WTC11 (cell line): ENCODE results near the gene LAMTOR2. TPM values are rescaled to one million over a fixed set of nuclear protein-coding genes. Genes with fewer than 3 reads are reported as not detected.

Experiments used
- ATAC-seq: fragments of 200-7000 bp; cut with Tn5 transposase; 2 replicates; pipeline ENCODE4 v1.10.0; 2021; ENCODE audit warnings: mild to moderate bottlenecking, moderate library complexity
- CTCF ChIA-PET: fragments of 300-600 bp; sonication (Branson Sonifier 250); formaldehyde crosslinking; loops from one replicate; lab custom pipeline; 2021; ENCODE audit warnings: antibody characterized with exemption; lab: Charles Lee
- POLR2A ChIA-PET: fragments of 350-600 bp; sonication (Branson Sonifier 250); formaldehyde crosslinking; loops from one replicate; lab custom pipeline; 2021; ENCODE audit warnings: antibody characterized with exemption; lab: Charles Lee
- DNase-seq: peaks from one replicate; pipeline ENCODE4 v3.0.0; 2021; ENCODE audit warnings: low spot score
- H3K27ac Mint-ChIP-seq: 2 replicates; pipeline ENCODE4 v1.8.0; 2021; ENCODE audit warnings: mixed read lengths
- H3K27me3 Mint-ChIP-seq: 2 replicates; pipeline ENCODE4 v1.8.0; 2021; ENCODE audit warnings: low read depth, mild to moderate bottlenecking, moderate library complexity, mixed read lengths
- H3K36me3 Mint-ChIP-seq: 2 replicates; pipeline ENCODE4 v1.8.0; 2021; ENCODE audit warnings: mixed read lengths
- H3K4me1 Mint-ChIP-seq: 2 replicates; pipeline ENCODE4 v1.8.0; 2022; ENCODE audit warnings: mixed read lengths
- H3K4me3 Mint-ChIP-seq: 2 replicates; pipeline ENCODE4 v1.8.0; 2021; ENCODE audit warnings: mild to moderate bottlenecking, moderate library complexity, mixed read lengths
- H3K9me3 Mint-ChIP-seq: 2 replicates; pipeline ENCODE4 v1.8.0; 2021; ENCODE audit warnings: mixed read lengths
- AFF4 ChIP-seq: sonication (generic); formaldehyde crosslinking; IDR thresholded peaks from 2 replicates; pipeline ENCODE4 v1.8.1; 2023; ENCODE audit warnings: mild to moderate bottlenecking, missing genetic modification reagents, borderline replicate concordance
- ELF4 ChIP-seq: sonication (generic); formaldehyde crosslinking; IDR thresholded peaks from 2 replicates; pipeline ENCODE4 v1.8.1; 2022; ENCODE audit warnings: low read depth, mild to moderate bottlenecking, moderate library complexity, missing genetic modification reagents
- FOXP1 ChIP-seq: sonication (generic); formaldehyde crosslinking; IDR thresholded peaks from 2 replicates; pipeline ENCODE4 v1.8.0; 2022; ENCODE audit warnings: missing genetic modification reagents, mild to moderate bottlenecking, moderate library complexity, borderline replicate concordance
- GRHL2 ChIP-seq: fragments of 250-450 bp; sonication (Bioruptor Pico); IDR thresholded peaks from 2 replicates; pipeline ENCODE4 v1.8.0; 2022; ENCODE audit warnings: mild to moderate bottlenecking, moderate library complexity; ENCODE audit not compliant: insufficient replicate concordance, severe bottlenecking
- GTF2I ChIP-seq: fragments of 250-450 bp; sonication (Bioruptor Pico); conservative IDR thresholded peaks from 2 replicates; pipeline ENCODE4 v1.4.0; 2021; ENCODE audit warnings: mild to moderate bottlenecking
- JUN ChIP-seq: sonication (generic); formaldehyde crosslinking; IDR thresholded peaks from 2 replicates; pipeline ENCODE4 v1.8.0; 2023; ENCODE audit warnings: mild to moderate bottlenecking, missing genetic modification reagents
- MXD4 ChIP-seq: fragments of 250-450 bp; sonication (Bioruptor Pico); IDR thresholded peaks from 2 replicates; pipeline ENCODE4 v1.8.0; 2021; ENCODE audit warnings: mild to moderate bottlenecking, moderate library complexity, borderline replicate concordance
- NFYB ChIP-seq: sonication (generic); formaldehyde crosslinking; conservative IDR thresholded peaks from 2 replicates; pipeline ENCODE4 v1.8.0; 2022; ENCODE audit warnings: low read depth, missing genetic modification reagents
- OVOL2 ChIP-seq: fragments of 250-450 bp; sonication (Bioruptor Pico); IDR thresholded peaks from 2 replicates; pipeline ENCODE4 v1.9.0; 2021; ENCODE audit warnings: mild to moderate bottlenecking, borderline replicate concordance
- RELA ChIP-seq: sonication (generic); formaldehyde crosslinking; IDR thresholded peaks from 2 replicates; pipeline ENCODE4 v1.8.1; 2022; ENCODE audit warnings: missing genetic modification reagents, mild to moderate bottlenecking, borderline replicate concordance
- RORB ChIP-seq: fragments of 250-450 bp; sonication (Bioruptor Pico); IDR thresholded peaks from 2 replicates; pipeline ENCODE4 v1.9.0; 2021; ENCODE audit warnings: mild to moderate bottlenecking
- SOX15 ChIP-seq: fragments of 250-450 bp; sonication (Bioruptor Pico); IDR thresholded peaks from 2 replicates; pipeline ENCODE4 v1.9.0; 2021; ENCODE audit warnings: mild to moderate bottlenecking
- SP1 ChIP-seq: sonication (generic); formaldehyde crosslinking; conservative IDR thresholded peaks from 2 replicates; pipeline ENCODE4 v1.8.1; 2022; ENCODE audit warnings: missing genetic modification reagents
- TCF7 ChIP-seq: sonication (generic); formaldehyde crosslinking; IDR thresholded peaks from 2 replicates; pipeline ENCODE4 v1.8.0; 2022; ENCODE audit warnings: mild to moderate bottlenecking, low read depth, missing genetic modification reagents, moderate library complexity
- TP53 ChIP-seq: sonication (generic); formaldehyde crosslinking; IDR thresholded peaks from 2 replicates; pipeline ENCODE4 v1.8.1; 2023; ENCODE audit warnings: mild to moderate bottlenecking, missing genetic modification reagents
- ZMAT4 ChIP-seq: fragments of 250-450 bp; sonication (Bioruptor Pico); IDR thresholded peaks from 2 replicates; pipeline ENCODE4 v1.9.0; 2021; ENCODE audit warnings: mild to moderate bottlenecking
- ZNF281 ChIP-seq: sonication (generic); formaldehyde crosslinking; IDR thresholded peaks from 2 replicates; pipeline ENCODE4 v1.8.0; 2023; ENCODE audit warnings: mild to moderate bottlenecking, missing genetic modification reagents
- ZNF396 ChIP-seq: fragments of 250-450 bp; sonication (Bioruptor Pico); IDR thresholded peaks from 2 replicates; pipeline ENCODE4 v1.8.0; 2021; ENCODE audit warnings: mild to moderate bottlenecking, moderate library complexity, borderline replicate concordance
- ZNF423 ChIP-seq: fragments of 250-450 bp; sonication (Bioruptor Pico); IDR thresholded peaks from 2 replicates; pipeline ENCODE4 v2.1.2; 2022; ENCODE audit warnings: mild to moderate bottlenecking, moderate library complexity
- total RNA-seq: library from RNA; stranded (reverse); gene quantifications from 3 replicates; pipeline ENCODE4 v1.2.3, GENCODE V29; 2021
- TF ChIP-seq, protein P1 (sequence below): fragments of 250-450 bp; sonication (Bioruptor Pico); conservative IDR thresholded peaks from 2 replicates; pipeline ENCODE4 v1.9.0; 2021; ENCODE audit warnings: mild to moderate bottlenecking
- TF ChIP-seq, protein P2 (sequence below): sonication (generic); formaldehyde crosslinking; IDR thresholded peaks from 2 replicates; pipeline ENCODE4 v1.8.1; 2023; ENCODE audit warnings: mild to moderate bottlenecking, missing genetic modification reagents, moderate library complexity
- TF ChIP-seq, protein P3 (sequence below): fragments of 200-600 bp; IDR thresholded peaks from 2 replicates; pipeline ENCODE4 v1.8.0; 2022; ENCODE audit warnings: antibody characterized with exemption

LAMTOR2 gene
- total RNA-seq, 1 experiment from 2014 or later: 62.4 TPM

- TF ChIP-seq, protein P1, sequence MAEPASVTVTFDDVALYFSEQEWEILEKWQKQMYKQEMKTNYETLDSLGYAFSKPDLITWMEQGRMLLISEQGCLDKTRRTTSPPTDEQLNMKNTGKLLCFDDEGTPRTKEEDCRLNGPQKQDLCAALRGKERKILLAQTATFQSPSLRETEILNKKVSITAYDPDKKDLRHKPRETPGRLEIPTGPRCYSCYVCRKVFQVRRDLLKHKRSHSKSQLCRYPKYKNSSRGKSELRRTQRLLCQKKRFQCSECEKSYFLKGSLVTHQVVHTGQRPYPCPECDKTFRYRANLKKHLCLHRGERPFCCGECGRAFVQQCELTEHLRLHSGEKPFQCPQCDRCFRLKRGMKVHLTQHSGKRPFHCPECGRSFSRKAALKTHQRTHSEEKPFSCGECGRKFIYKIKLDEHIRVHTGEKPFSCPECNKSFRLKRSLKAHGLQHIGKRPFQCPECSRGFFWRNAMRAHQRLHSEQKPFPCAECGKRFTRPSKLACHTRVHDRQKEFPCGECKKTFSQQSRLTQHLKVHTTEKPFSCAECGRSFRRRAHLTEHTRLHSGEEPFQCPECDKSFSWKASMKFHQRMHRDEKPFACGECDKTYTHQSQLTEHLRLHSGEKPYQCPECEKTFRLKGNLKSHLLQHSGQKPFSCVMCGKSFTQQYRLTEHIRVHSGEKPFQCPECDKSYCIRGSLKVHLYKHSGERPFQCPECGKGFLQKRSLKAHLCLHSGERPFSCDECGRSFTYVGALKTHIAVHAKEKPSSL (CRISPR knock-in tag): no peak
- TF ChIP-seq ZNF281: no peak
- TF ChIP-seq SP1 (CRISPR knock-in tag): no peak
- no peak for TF ChIP-seq SOX15 (CRISPR knock-in tag)
- TF ChIP-seq, protein P2, sequence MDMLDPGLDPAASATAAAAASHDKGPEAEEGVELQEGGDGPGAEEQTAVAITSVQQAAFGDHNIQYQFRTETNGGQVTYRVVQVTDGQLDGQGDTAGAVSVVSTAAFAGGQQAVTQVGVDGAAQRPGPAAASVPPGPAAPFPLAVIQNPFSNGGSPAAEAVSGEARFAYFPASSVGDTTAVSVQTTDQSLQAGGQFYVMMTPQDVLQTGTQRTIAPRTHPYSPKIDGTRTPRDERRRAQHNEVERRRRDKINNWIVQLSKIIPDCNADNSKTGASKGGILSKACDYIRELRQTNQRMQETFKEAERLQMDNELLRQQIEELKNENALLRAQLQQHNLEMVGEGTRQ (CRISPR knock-in tag): no peak
- TF ChIP-seq ZMAT4: no peak
- no peak for TF ChIP-seq GRHL2
- TF ChIP-seq RORB (CRISPR knock-in tag): no peak
- no peak for TF ChIP-seq TCF7
- TF ChIP-seq FOXP1: no peak
- TF ChIP-seq TP53 (CRISPR knock-in tag): no peak
- TF ChIP-seq, protein P3, sequence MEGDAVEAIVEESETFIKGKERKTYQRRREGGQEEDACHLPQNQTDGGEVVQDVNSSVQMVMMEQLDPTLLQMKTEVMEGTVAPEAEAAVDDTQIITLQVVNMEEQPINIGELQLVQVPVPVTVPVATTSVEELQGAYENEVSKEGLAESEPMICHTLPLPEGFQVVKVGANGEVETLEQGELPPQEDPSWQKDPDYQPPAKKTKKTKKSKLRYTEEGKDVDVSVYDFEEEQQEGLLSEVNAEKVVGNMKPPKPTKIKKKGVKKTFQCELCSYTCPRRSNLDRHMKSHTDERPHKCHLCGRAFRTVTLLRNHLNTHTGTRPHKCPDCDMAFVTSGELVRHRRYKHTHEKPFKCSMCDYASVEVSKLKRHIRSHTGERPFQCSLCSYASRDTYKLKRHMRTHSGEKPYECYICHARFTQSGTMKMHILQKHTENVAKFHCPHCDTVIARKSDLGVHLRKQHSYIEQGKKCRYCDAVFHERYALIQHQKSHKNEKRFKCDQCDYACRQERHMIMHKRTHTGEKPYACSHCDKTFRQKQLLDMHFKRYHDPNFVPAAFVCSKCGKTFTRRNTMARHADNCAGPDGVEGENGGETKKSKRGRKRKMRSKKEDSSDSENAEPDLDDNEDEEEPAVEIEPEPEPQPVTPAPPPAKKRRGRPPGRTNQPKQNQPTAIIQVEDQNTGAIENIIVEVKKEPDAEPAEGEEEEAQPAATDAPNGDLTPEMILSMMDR: no peak
- TF ChIP-seq NFYB: no peak
- TF ChIP-seq ZNF396: no peak
- no peak for TF ChIP-seq GTF2I
- TF ChIP-seq, all 79 proteins: peak for 0
These were observed 42.3 kb upstream of the LAMTOR2 start (continued) for GRCh38 chr1:156012051-156012817.

GRCh38 chr1:156014829-156015228 is 39.8 kb upstream of the LAMTOR2 start:
- no peak overlapping the region for H3K4me3 Mint-ChIP-seq
- no peak overlapping the region for H3K27ac Mint-ChIP-seq
- ATAC-seq (peak; percentile 70), DNase-seq (no peak)
- H3K9me3 Mint-ChIP-seq: no peaks in the 10 kb centered on the region
- CTCF ChIA-PET: interaction anchor here (0.9 to 3.2 kb wide), 10 partner anchors 11 to 89 kb away, joined by 3 to 24 read pairs (median 5); partner anchors contain the start of genes ARHGEF2 and KHDC4
- H3K4me1 Mint-ChIP-seq: peaks cover 4% of the 10 kb centered on the region
- POLR2A ChIA-PET: no interaction called here
- no peaks in the 10 kb centered on the region for H3K27me3 Mint-ChIP-seq
- peaks cover 69% of the 10 kb centered on the region for H3K36me3 Mint-ChIP-seq
- no peak for TF ChIP-seq JUN (CRISPR knock-in tag)
- TF ChIP-seq ZNF281: no peak
- no peak for TF ChIP-seq ELF4
- TF ChIP-seq AFF4 (CRISPR knock-in tag): no peak
- TF ChIP-seq RELA (CRISPR knock-in tag): no peak
- no peak for TF ChIP-seq MXD4 (CRISPR knock-in tag)
- no peak for TF ChIP-seq RORB (CRISPR knock-in tag)
- no peak for TF ChIP-seq OVOL2 (CRISPR knock-in tag)
- TF ChIP-seq FOXP1: no peak
- TF ChIP-seq ZNF423: no peak
